ENCODE measurements around the gene CENPP.
"Not testable (repeated sequence)": the region's sequence is repeated elsewhere in the genome, so short reads cannot be mapped to it uniquely, and the experiment has no call there.

Gene CENPP

GRCh38 chr9:92538541-92538940 is 212.8 kb downstream of the CENPP start:
- DNase-seq (ENCODE audit: low read depth), result no peak

GRCh38 chr9:92543972-92544371 is 218.2 kb downstream of the CENPP start:
- DNase-seq (ENCODE audit: low read depth), result no peak

- DNase-seq (ENCODE audit: low read depth), result no peak
Measured at GRCh38 chr9:92545002-92545510, 219.3 kb downstream of the CENPP start.

- no peak for DNase-seq (ENCODE audit: low read depth)
Measured at GRCh38 chr9:92547356-92547755, 221.6 kb downstream of the CENPP start.

- no peak for DNase-seq (ENCODE audit: low read depth)
Measured at GRCh38 chr9:92550765-92551164, 225.0 kb downstream of the CENPP start.

- DNase-seq (ENCODE audit: low read depth), result no peak
Measured at GRCh38 chr9:92558612-92559374, 233.0 kb downstream of the CENPP start.

GRCh38 chr9:92561374-92562330 is 235.9 kb downstream of the CENPP start:
- DNase-seq (ENCODE audit: low read depth), result no peak

- DNase-seq (ENCODE audit: low read depth), result no peak
Measured at GRCh38 chr9:92562461-92562967, 236.8 kb downstream of the CENPP start.

GRCh38 chr9:92563116-92564100 is 237.7 kb downstream of the CENPP start:
- DNase-seq (ENCODE audit: low read depth), result no peak

- DNase-seq (ENCODE audit: low read depth), result no peak
Measured at GRCh38 chr9:92564504-92564903, 238.8 kb downstream of the CENPP start.

- no peak for DNase-seq (ENCODE audit: low read depth)
Measured at GRCh38 chr9:92564982-92565381, 239.2 kb downstream of the CENPP start.

GRCh38 chr9:92571871-92572270 is 246.1 kb downstream of the CENPP start:
- DNase-seq (ENCODE audit: low read depth), result not testable (repeated sequence)

- not testable (repeated sequence) for DNase-seq (ENCODE audit: low read depth)
Measured at GRCh38 chr9:92573612-92574011, 247.9 kb downstream of the CENPP start.

GRCh38 chr9:92576175-92576574 is 250.4 kb downstream of the CENPP start:
- no peak for DNase-seq (ENCODE audit: low read depth)

- DNase-seq (ENCODE audit: low read depth), result no peak
Measured at GRCh38 chr9:92589923-92590322, 264.2 kb downstream of the CENPP start.

- no peak for DNase-seq (ENCODE audit: low read depth)
Measured at GRCh38 chr9:92590377-92590776, 264.6 kb downstream of the CENPP start.

GRCh38 chr9:92592537-92592936 is 266.8 kb downstream of the CENPP start:
- DNase-seq (ENCODE audit: low read depth), result no peak

- DNase-seq (ENCODE audit: low read depth), result no peak
Measured at GRCh38 chr9:92592946-92593861, 267.5 kb downstream of the CENPP start.

- not testable (repeated sequence) for DNase-seq (ENCODE audit: low read depth)
Measured at GRCh38 chr9:92595075-92595474, 269.3 kb downstream of the CENPP start.

GRCh38 chr9:92595930-92596329 is 270.2 kb downstream of the CENPP start:
- DNase-seq (ENCODE audit: low read depth), result no peak

Measured in stimulated activated CD8-positive, alpha-beta memory T cell treated with anti-CD3 and anti-CD28 coated beads, Interleukin-12 subunit alpha, Interleukin-12 subunit beta, amount 100 ng/mL, for 4 hours (primary cell).